GM21737 (cell line): ENCODE measurements around the gene DYNC1I2.

ENCODE experiments used
- ATAC-seq: cut with Tn5 transposase; IDR thresholded peaks from one replicate; pipeline ENCODE4 v1.9.1; 2021; ENCODE audit warnings: mild to moderate bottlenecking, moderate library complexity; ENCODE audit not compliant: unreplicated experiment

The DYNC1I2 gene

DNA sequence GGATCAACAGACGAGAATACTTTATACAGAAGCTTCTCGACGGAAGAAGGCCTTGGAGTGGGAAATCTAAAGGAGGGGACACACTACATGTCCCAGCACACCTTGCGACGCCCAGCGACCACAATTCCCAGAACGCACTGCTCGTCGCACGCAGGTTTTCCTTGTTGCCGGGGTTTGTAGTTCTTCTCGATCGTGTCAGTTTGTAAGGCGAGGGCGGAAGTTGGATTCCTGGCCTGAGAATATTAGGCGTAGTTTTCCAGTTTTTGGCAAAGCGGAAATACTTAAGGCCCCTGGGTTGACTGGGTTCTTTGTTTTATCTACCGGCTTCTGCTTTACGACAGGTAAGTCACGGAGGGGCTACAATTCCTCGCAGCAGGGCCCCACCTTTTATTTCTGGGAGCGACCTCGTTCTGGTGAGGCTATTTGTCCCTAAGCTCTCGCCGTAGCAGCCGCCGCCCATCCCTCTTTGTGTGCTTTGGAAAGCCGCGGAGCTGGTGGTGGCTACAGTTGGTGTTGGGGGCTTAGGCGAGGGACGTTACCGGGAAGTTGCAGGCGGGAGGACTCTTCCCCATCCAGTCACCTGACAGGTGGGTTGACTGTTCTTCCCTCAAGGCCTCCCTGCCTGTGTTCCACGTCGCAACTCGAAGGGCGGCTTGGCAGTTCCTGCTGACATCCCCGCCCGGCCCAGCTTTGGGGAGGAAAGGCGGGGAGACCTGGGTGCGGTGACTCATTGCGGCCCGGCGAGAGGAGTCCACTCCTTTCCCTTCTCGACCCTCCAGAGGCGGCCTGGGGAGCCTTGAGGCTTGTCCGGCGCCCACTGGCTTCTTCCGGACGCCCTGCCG, at the start of gene DYNC1I2:
DYNC1I2 (plus strand) TSS at position 183 of the 842 bp plus-strand sequence. CDS start 2,687 bp downstream, outside the sequence.
- peak; percentile 81 for ATAC-seq

GRCh38 chr2:171651667-171652415, 35.4 kb upstream of the DYNC1I2 start:
- no peak for ATAC-seq

DNA sequence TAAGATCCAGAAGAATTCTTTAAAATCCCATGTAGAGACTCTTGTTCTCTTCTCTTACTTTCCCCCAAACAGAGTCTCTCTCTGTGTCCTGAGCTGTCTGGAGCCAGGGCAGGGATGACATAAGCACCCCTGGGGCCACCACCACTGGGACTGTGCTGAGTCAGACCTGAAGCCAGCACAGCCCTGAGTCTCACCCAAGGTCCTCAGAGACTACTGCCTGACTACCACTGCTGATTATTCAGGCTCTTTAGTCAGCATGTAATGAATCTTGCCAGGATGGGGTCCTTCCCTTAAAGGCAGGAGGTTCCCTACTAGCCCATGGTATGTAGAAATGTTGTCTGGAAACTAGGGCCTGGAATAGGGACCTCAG, 34.9 kb upstream of the DYNC1I2 start:
- ATAC-seq = no peak

- ATAC-seq = no peak
These were observed 31.7 kb upstream of the DYNC1I2 start for GRCh38 chr2:171655586-171655985.

GRCh38 chr2:171667041-171667440, 20.2 kb upstream of the DYNC1I2 start:
- ATAC-seq = no peak

DNA sequence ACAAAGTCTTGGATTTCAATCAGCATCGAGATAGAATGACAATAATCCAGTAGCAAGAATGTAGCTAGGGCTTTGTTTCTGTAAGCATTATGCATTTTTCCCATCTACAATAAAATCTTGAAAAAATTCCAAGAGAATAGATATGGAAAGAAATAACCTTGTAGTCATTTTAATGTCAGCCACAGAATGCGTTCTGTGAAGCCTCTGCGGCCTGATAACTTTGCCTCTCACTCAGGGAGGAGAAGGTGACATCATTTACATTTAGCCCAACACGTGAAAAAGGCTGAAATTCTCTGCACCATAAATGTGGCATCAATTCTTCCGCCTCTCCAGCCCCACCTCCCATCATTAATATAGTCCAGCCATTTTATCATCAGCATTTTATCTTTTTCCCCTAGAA, 19.1 kb upstream of the DYNC1I2 start:
- ATAC-seq = no peak

- ATAC-seq = no peak
These were observed 18.1 kb upstream of the DYNC1I2 start for GRCh38 chr2:171669121-171669520.

DNA sequence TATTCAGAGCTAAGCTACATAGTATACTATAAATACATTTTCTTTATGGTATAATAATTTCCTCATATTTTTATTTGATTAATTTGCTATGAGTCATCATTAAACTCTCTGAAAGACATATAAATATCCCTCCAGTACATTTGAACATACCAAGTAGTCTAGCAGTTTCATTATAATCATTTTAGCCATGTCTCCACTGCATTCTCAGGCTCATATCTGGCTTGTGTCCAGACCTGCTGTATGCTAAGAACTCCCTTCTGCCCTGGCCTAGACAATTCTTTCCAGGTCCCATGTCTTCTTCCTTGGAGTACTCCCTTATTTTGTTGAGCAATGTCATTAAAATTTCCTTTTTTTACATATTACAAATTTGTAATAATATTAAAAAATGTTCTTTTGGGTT, 16.6 kb upstream of the DYNC1I2 start:
- ATAC-seq = no peak

- ATAC-seq = no peak
These were observed 15.4 kb upstream of the DYNC1I2 start for GRCh38 chr2:171671867-171672266.

DNA sequence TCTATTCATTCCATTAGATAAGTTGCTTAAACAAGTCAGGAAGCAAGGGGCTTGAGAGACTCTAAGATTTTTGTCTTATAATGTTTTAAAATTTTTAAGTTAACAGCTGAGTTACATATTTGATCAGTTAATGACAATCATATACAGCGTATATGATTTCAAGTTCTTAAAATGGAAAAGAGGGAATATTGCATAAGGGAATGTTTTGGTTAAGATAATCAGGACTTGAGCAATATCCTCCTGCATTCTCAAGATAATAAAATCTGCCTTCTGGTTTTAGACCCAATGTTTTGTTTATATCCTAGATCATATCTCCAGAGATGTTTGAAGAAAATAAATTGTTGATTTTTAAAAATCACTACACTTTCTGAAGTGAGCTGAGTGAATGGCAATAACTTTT, 13.4 kb upstream of the DYNC1I2 start:
- ATAC-seq = no peak

GRCh38 chr2:171675810-171676345, 11.4 kb upstream of the DYNC1I2 start:
- no peak for ATAC-seq

GRCh38 chr2:171678619-171679018, 8.7 kb upstream of the DYNC1I2 start:
- no peak for ATAC-seq

- ATAC-seq = peak; percentile 12
These were observed 828 bp downstream of the DYNC1I2 start for GRCh38 chr2:171688129-171688465.

DNA sequence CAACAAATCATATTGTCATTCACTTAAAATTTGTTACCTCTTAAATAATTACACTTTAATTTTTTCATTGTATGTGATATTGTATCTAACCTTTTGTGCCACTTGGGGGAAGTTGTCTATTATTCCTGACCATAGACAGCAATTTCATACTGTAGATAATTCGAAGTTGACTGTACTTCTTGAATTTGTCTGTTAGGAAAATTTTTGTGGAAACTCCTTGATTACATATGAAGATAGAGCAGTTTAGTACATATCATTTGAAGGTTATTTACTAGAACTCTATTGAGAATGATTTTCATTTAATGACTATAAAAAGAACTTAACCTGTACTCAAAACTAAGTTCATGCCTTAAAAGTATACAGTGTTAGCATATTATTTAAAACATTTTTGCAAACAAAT, 5.1 kb downstream of the DYNC1I2 start:
- ATAC-seq = no peak

GRCh38 chr2:171702781-171703556, 15.7 kb downstream of the DYNC1I2 start:
- ATAC-seq = no peak

DNA sequence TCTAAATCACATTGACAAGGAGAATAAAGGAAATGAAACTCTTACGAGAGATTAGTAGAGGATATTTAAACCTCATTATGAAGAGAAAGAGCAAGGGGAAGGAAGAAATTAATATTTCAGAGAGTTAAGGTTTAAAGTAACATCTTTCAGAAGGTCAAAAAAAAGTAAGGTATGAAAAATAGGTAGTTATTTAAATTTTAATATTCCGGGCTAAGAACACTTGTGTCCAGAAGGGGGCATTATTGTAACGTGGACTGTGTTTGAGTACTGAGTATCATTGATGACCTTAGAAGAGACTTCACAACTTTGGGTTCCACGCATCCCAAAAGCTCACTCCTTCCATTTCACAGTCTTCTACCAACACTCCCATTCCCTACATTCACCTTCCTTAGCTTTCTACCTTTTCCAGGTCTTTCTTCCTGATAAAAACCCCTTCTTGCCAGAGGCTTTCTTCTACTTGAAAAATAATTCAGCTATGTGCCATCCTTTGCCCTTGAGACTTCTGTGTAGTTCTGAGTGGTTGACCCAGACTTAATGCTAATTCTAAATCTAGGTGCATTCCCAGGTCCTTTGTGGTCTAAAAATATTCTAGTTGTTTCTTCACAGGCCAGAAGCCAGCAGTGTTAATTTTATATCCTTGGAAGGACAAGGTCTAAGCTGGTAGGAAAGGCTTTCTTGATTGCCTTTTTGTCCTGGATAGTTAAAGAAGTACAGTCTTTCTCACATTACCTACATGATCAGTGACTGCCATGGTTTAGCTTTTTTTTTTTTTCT, 16.5 kb downstream of the DYNC1I2 start:
- ATAC-seq = no peak

- ATAC-seq = no peak
These were observed 19.0 kb downstream of the DYNC1I2 start for GRCh38 chr2:171706152-171706803.

- ATAC-seq = no peak
These were observed 20.5 kb downstream of the DYNC1I2 start for GRCh38 chr2:171707752-171708151.

- no peak for ATAC-seq
These were observed 21.9 kb downstream of the DYNC1I2 start for GRCh38 chr2:171709011-171709685.
